NCI-H2081 treated with DMSO at 0.1 percent for 48 hours (cell line): ENCODE results near the gene CHCHD6.

ENCODE experiments used
- DNase-seq: peaks from one replicate; lab custom pipeline; 2025; lab: John Stamatoyannopoulos, UW

CHCHD6 gene

DNA sequence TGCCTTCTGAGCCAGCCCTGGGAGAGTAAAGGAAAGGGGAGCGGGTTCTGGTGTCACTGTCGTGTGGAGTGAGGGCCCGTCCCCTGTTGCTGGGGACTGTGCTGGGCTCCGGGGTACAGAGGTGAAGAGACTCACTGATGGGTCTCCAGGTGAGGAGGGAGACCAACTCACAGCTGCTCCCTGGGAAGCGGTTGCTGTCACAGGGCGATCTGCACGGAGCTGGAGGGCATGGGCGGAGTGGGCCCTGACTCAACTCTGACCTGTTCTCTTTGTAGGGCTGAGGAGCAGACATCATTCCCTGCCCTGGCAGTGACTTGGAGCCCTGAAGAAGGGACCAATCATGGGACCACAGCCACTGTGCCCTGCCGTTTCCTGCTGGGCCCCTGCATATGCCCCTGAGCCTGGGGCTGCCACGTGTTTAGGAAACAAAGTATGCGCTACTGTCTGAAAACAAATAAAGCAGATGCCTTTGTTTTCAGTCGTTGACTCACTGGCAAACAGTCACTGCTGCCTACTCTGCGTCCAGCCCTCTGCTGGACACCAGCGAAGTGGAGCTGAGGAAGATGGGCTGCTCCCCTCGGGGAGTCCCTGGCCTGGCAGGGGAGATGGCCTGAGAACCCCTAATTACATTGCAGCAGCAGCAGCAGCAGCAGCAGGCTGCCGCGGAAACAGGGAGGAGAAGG is 256.0 kb downstream of the CHCHD6 start:
- peak; percentile 73 for DNase-seq

GRCh38 chr3:126960604-126960995 is 256.6 kb downstream of the CHCHD6 start:
- peak; percentile 61 for DNase-seq

DNA sequence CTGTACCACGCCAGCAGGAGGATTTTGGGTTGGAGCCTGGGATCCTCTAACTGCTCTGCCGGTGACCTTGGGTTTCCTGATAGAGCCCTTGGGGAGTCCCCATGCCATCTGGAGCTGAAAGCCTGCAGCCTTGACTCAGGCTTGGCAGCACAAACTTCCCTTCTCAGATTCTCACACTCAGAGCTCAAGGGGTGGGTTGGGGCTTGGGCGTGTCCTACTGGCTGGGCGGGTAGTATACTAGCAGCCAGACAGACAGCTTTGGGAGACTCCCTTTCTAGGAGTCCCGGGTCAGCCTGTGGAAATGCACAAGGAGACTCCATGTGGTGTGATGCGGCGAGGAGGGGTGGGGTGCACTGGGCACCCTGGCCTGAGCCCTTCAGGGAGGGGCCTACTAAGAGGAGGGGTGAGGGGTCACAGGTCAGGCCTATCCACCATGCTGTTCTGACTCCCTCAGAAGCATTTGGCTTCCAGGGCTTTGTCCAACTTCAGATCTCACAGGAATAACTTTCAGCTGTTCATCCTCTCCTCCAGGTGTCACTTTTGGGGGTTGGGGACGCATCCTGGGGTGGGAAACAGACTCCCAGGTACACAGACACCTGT is 257.3 kb downstream of the CHCHD6 start:
- no peak for DNase-seq

- no peak for DNase-seq
Observed at GRCh38 chr3:126961791-126962461, 257.9 kb downstream of the CHCHD6 start.

DNA sequence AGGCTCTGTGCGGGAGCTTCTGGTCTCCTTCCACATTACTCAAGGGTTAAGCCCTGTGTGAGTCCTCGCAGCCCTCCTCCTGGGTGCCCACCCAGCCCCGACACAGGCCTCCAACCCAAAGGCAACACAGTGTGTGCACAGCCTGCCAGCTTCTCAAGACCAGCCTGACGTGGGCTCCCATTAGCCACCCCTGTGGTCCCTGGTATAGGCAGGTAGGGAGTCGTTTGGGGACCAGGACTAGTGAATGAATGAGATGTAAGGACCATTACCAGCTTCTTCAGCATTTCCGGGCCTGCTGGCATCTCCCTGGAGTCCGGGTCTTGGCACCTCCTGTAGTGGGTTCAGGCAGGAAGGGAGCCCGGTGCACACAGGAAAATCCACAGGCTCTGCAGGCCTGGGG is 258.7 kb downstream of the CHCHD6 start:
- no peak for DNase-seq

DNA sequence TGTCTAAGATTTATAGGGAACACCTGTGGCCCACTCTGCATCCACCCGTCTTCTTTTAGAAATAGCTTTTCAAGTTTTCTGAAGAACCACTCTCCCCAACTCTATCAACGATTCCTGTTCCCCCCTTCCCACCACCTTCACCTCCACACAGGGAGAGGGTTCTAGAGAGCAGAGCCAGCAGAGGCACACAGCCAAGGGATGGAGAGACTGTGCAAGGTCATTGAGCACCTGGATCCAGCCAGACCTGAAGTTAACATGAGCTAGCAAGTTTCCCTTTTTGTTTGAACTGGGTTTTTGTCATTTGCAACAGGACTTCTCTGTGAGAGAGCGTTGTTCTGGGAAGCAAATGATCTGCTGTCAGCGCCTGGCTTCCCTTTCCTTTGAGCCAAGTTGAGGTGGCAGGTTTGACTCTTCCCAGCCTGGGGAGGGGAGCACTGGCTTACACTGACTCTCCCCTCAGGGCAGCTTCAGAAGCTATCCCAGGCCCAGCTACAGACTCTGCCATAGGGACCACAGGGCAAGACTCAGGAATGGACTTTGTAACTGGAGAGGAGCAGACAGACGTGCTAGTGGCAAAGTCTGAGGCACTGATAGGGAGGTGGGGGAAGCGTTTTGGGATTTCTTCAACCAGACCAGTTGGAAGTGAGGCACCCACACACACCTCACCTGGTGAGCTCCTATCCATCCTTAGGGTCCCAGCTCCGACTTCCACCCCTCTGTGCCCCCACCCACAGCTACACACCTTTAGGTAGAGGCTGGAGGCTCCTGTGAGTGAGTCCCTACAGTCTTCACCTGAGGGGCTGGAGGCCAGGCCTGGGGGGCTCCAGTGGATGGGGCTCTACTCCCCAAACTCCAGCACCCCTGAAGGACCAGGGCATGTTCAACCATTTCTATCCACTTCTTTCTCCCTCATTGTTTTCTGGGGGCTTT is 259.5 kb downstream of the CHCHD6 start:
- no peak for DNase-seq

GRCh38 chr3:126964261-126964660 is 260.2 kb downstream of the CHCHD6 start:
- no peak for DNase-seq

DNA sequence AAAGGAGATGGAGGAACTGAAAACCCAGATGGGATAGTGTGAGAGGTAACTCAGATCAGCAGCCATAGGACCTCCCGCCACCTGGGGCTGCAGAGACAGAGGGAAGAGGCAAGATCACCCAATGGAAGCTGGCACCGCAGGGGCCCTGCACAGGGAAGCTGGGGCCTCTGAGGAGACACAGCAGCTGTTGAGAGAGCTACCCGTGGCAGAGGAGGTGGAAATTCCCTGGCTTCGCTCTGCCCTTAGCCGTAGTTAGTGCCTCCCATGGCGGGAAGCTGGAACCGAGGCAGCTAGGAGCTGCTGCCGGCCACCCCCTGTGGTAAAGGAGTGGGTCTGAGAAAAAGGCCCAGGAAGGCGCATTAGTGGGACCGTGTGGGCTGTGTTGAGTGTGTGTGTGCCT is 260.9 kb downstream of the CHCHD6 start:
- DNase-seq = no peak

GRCh38 chr3:126965526-126966080 is 261.6 kb downstream of the CHCHD6 start:
- DNase-seq = no peak

DNA sequence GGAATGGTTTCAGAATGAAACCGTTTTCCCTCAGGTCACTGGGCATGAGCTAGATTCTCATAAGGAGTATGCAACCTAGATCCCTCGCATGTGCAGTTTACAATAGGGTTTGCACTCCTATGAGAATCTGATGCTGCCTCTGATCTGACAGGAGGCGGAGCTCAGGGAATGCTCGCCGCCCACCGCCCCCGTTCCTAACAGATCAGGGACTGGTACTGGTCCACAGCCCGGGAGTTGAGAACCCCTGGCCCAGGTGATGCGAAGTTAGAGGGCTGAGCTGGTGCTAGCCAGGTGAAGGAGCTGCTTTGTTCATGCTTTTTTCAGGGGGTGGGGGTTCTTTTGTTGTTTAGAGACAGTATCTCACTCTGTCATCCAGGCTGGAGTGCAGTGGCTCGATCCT is 263.3 kb downstream of the CHCHD6 start:
- DNase-seq = no peak

DNA sequence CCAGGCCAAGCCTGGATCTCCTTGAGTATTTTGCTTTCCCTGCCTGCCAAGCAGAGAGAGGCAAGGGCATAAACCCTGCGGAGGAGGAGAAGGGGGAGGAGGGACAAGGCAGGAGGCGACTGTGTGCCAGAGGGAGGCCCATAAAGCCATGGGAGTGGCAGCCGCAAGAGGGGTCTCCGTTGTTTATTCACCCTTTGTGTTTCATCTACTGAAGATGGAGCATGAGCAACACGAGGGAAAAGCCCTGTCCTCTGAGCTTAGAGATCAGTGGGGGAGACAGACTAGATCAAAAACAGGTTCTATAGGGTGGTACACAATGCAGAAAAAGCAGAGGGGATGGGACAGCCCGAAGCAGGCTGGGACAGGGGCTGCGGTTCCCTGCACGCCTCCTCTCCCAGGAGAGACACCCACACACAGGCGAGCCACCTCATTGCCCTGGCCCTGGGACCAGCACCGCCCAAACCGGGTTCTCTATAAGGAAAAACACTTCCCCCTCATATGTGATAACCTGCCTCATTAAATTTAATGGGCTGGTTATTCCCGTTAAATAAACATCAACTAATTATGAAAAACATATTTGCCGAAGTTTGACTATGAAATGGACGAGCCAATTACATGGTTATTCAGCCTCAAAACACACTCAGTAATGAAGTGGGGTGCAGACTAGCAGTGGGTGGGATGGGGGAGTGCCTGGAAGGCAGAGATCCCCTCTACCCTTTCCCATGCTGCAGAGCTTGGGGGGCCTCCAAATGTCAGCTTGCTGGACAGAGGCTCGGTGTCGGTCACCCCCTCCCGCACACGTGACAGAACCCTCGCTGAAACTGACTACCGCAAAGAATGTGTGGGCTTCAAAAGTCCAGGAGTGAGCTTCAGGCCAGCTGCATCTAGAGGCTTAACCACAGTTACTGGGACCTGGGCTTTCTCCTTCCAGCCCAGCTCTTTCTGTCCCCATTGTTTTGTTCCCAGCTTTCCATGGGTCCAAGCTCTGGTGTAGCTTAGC is 264.7 kb downstream of the CHCHD6 start:
- DNase-seq = no peak

- DNase-seq = no peak
Observed at GRCh38 chr3:126969586-126969985, 265.5 kb downstream of the CHCHD6 start.

GRCh38 chr3:126970101-126970500 is 266.1 kb downstream of the CHCHD6 start:
- DNase-seq = no peak

- no peak for DNase-seq
Observed at GRCh38 chr3:126970921-126971320, 266.9 kb downstream of the CHCHD6 start.

DNA sequence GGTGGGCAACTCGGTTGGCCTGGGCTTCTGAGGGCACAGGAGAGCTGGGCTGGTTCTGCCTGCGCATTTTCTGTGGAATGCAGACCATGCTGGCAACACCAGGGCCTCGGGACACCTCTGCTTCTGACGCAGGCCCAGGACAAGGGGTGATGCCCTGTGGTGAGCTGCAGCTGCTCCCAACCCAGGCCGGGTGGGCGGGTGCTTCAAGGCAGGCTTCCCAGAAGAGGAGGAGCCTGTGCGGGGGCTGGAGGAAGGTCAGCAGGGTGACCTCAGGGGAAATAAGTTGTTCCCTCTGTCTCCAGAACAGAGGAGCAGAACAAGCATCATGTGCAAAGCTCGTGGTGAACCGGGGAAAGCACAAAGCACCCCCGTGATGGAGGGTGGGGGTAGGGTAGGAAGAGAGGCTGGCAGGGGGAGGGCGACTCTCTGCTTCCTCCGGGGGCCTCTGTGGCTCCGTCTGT is 267.9 kb downstream of the CHCHD6 start:
- DNase-seq = no peak

GRCh38 chr3:126972866-126973265 is 268.8 kb downstream of the CHCHD6 start:
- no peak for DNase-seq

- no peak for DNase-seq
Observed at GRCh38 chr3:126973814-126974213, 269.8 kb downstream of the CHCHD6 start.

DNA sequence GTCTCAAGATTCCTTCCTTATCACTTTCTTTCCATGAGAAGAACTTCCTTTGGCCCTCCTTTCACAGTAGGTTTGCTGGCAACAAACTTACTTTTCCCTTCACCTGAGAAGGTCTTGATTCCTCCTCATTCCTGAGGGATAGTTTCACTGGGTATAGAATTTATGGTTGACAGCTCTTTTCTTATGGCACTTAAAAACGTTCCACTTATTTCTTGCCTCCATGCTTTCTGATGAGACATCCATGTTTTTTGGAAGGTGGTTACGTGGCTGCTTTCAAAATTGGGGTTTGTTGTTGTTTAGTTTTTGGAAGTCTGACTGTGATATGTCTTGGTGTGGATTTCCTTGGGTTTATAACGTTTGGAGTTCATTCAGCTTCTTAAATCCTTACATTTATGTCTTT is 270.7 kb downstream of the CHCHD6 start:
- no peak for DNase-seq

GRCh38 chr3:126976906-126977305 is 272.9 kb downstream of the CHCHD6 start:
- DNase-seq = no peak

GRCh38 chr3:126977821-126978220 is 273.8 kb downstream of the CHCHD6 start:
- no peak for DNase-seq

- DNase-seq = no peak
Observed at GRCh38 chr3:126978291-126978690, 274.3 kb downstream of the CHCHD6 start.
